Neural cell (in vitro differentiated cells): ENCODE data around the gene TFRC. TPM values are rescaled to one million over a fixed set of nuclear protein-coding genes. Genes with fewer than 3 reads are reported as not detected.

Experiments used
- H2AFZ ChIP-seq: fragments of 200-600, 300-800 bp; sonication (generic), shearing (Covaris generic); 2 replicates; pipeline ENCODE4 v1.6.0; 2014; ENCODE audit warnings: low read depth, mild to moderate bottlenecking, antibody characterized with exemption, low read length, moderate library complexity
- H3F3A ChIP-seq: fragments of 200-600 bp; shearing (Covaris generic); 2 replicates; pipeline ENCODE4 v1.6.1; 2016; ENCODE audit warnings: mild to moderate bottlenecking, moderate library complexity, mixed read lengths, antibody characterized with exemption, low read length; ENCODE audit not compliant: insufficient read depth, poor library complexity, severe bottlenecking
- H3K27ac ChIP-seq: fragments of 200-600, 300-800 bp; sonication (generic), shearing (Covaris generic); 2 replicates; pipeline ENCODE4 v1.5.1; 2014; ENCODE audit warnings: mild to moderate bottlenecking, low read length, moderate library complexity
- H3K27me3 ChIP-seq: fragments of 300-800, 200-600 bp; sonication (generic), shearing (Covaris generic); 2 replicates; pipeline ENCODE4 v1.6.0; 2014; ENCODE audit warnings: mild to moderate bottlenecking, low read depth, low read length, moderate library complexity; ENCODE audit not compliant: insufficient read depth
- H3K36me3 ChIP-seq: fragments of 300-800, 200-600 bp; sonication (generic), shearing (Covaris generic); 2 replicates; pipeline ENCODE4 v1.5.1; 2014; ENCODE audit warnings: mild to moderate bottlenecking, antibody characterized with exemption, low read length, moderate library complexity; ENCODE audit not compliant: insufficient read depth
- H3K4me2 ChIP-seq: fragments of 300-800, 200-600 bp; sonication (generic), shearing (Covaris generic); 2 replicates; pipeline ENCODE4 v1.6.0; 2014; ENCODE audit warnings: mild to moderate bottlenecking, low read length
- H3K4me3 ChIP-seq: fragments of 300-800, 200-600 bp; sonication (generic), shearing (Covaris generic); 2 replicates; pipeline ENCODE4 v1.5.1; 2014; ENCODE audit warnings: mild to moderate bottlenecking, low read length, moderate library complexity
- H3K79me2 ChIP-seq: fragments of 200-600 bp; shearing (Covaris generic); replicated peaks from 2 replicates; pipeline ENCODE4 v1.6.0; 2014; ENCODE audit warnings: mild to moderate bottlenecking, low read length, moderate library complexity; ENCODE audit not compliant: insufficient read depth
- H3K9ac ChIP-seq: fragments of 300-800, 200-600 bp; sonication (generic), shearing (Covaris generic); 2 replicates; pipeline ENCODE4 v1.6.1; 2016; ENCODE audit warnings: mild to moderate bottlenecking, low read length, mixed read lengths
- H3K9me2 ChIP-seq: fragments of 200-600 bp; shearing (Covaris generic); 2 replicates; pipeline ENCODE4 v1.6.1; 2016; ENCODE audit warnings: mild to moderate bottlenecking, low read length, mixed read lengths; ENCODE audit not compliant: insufficient read depth
- H3K9me3 ChIP-seq: fragments of 200-600, 300-800 bp; sonication (generic), shearing (Covaris generic); 2 replicates; pipeline ENCODE4 v1.6.1; 2016; ENCODE audit warnings: mild to moderate bottlenecking, mixed run types, low read length, moderate library complexity, mixed read lengths
- H4K20me1 ChIP-seq: fragments of 200-600 bp; shearing (Covaris generic); 2 replicates; pipeline ENCODE4 v1.6.1; 2016; ENCODE audit warnings: mild to moderate bottlenecking, mixed run types; ENCODE audit not compliant: insufficient read depth
- CTCF ChIP-seq: fragments of 450-650 bp; IDR thresholded peaks from 2 replicates; pipeline ENCODE4 v1.5.1; 2014; ENCODE audit warnings: antibody characterized with exemption, mild to moderate bottlenecking, moderate library complexity; ENCODE audit not compliant: poor library complexity, severe bottlenecking
- EP300 ChIP-seq: fragments of 450-650 bp; conservative IDR thresholded peaks from 2 replicates; pipeline ENCODE4 v1.6.1; 2014; ENCODE audit warnings: antibody characterized with exemption, mild to moderate bottlenecking, moderate library complexity; ENCODE audit not compliant: poor library complexity, severe bottlenecking
- EZH2 ChIP-seq: fragments of 200-600, 300-800 bp; shearing (Covaris generic), sonication (generic); IDR thresholded peaks from 2 replicates; pipeline ENCODE4 v1.6.1; 2014; ENCODE audit warnings: antibody characterized with exemption, low read length, borderline replicate concordance, mild to moderate bottlenecking; ENCODE audit not compliant: insufficient read depth, poor library complexity, severe bottlenecking
- MXI1 ChIP-seq: fragments of 450-650 bp; conservative IDR thresholded peaks from 2 replicates; pipeline ENCODE4 v1.6.1; 2014; ENCODE audit warnings: antibody characterized with exemption, mild to moderate bottlenecking; ENCODE audit not compliant: poor library complexity, severe bottlenecking
- POLR2AphosphoS5 ChIP-seq: IDR thresholded peaks from 2 replicates; pipeline ENCODE4 v1.6.1; 2012
- RAD21 ChIP-seq: fragments of 450-650 bp; conservative IDR thresholded peaks from 2 replicates; pipeline ENCODE4 v1.6.1; 2014; ENCODE audit warnings: antibody characterized with exemption, mild to moderate bottlenecking, moderate library complexity
- REST ChIP-seq: IDR thresholded peaks from 2 replicates; pipeline ENCODE4 v1.6.1; 2012; ENCODE audit warnings: borderline replicate concordance
- SMC3 ChIP-seq: fragments of 450-650 bp; conservative IDR thresholded peaks from 2 replicates; pipeline ENCODE4 v1.6.1; 2014; ENCODE audit warnings: antibody characterized with exemption, mild to moderate bottlenecking, moderate library complexity; ENCODE audit not compliant: poor library complexity
- TAF1 ChIP-seq: IDR thresholded peaks from 2 replicates; pipeline ENCODE4 v1.6.1; 2012; ENCODE audit warnings: low read depth
- polyA plus RNA-seq: library from polyadenylated mRNA; depleted of rRNA; stranded (reverse); fragments of >200 nt; gene quantifications from 2 replicates; pipeline ENCODE4 v1.2.3, GENCODE V29; 2014

Gene TFRC
- polyA plus RNA-seq, 1 donor from 2014 or later, result 82.7 TPM

GRCh38 chr3:196012941-196013476 is 68.9 kb downstream of the TFRC start:
- H3F3A ChIP-seq, result no peaks in the 10 kb centered on the region
- H3K4me2 ChIP-seq, result no peak overlapping the region
- no peaks in the 10 kb centered on the region for H3K9me2 ChIP-seq
- no peaks in the 10 kb centered on the region for H3K9me3 ChIP-seq
- H3K27me3 ChIP-seq, result no peaks in the 10 kb centered on the region
- no peak overlapping the region for H3K27ac ChIP-seq
- no peaks in the 10 kb centered on the region for H3K79me2 ChIP-seq
- no peak overlapping the region for H3K4me3 ChIP-seq
- no peaks in the 10 kb centered on the region for H4K20me1 ChIP-seq
- no peaks in the 10 kb centered on the region for H3K36me3 ChIP-seq
- H2AFZ ChIP-seq, result no peak overlapping the region
- TF ChIP-seq RAD21 (no peak), EP300 (no peak), EZH2 (no peak), CTCF (no peak), TAF1 (no peak), SMC3 (no peak), POLR2AphosphoS5 (no peak), REST (no peak), MXI1 (no peak)
- no peak overlapping the region for H3K9ac ChIP-seq

- Histone ChIP-seq H3K4me3 (no peak overlapping the region), H3K9me2 (no peaks in the 10 kb centered on the region), H4K20me1 (no peaks in the 10 kb centered on the region), H2AFZ (no peak overlapping the region), H3K9ac (no peak overlapping the region), H3K79me2 (no peaks in the 10 kb centered on the region), H3K36me3 (no peaks in the 10 kb centered on the region), H3F3A (no peaks in the 10 kb centered on the region), H3K4me2 (no peak overlapping the region), H3K27me3 (no peaks in the 10 kb centered on the region), H3K9me3 (no peaks in the 10 kb centered on the region), H3K27ac (no peak overlapping the region)
- TF ChIP-seq RAD21 (no peak), CTCF (no peak), EP300 (no peak), EZH2 (no peak), REST (no peak), SMC3 (no peak), MXI1 (no peak), POLR2AphosphoS5 (no peak), TAF1 (no peak)
These were observed 69.4 kb downstream of the TFRC start for GRCh38 chr3:196012481-196012880.
